Left renal cortex interstitium (tissue), 4 donors: Measurements from ENCODE around the gene PSMA1. TPM values are rescaled to one million over a fixed set of nuclear protein-coding genes. Genes with fewer than 3 reads are reported as not detected.
"Not testable (repeated sequence)": the region's sequence is repeated elsewhere in the genome, so short reads cannot be mapped to it uniquely, and the experiment has no call there.

Experiments used
- DNase-seq, 4 donors: peaks; one replicate each; pipeline ENCODE4 v3.0.0-alpha.2; 2013; ENCODE audit warnings: low read depth in 4 of 4, low spot score in 2 of 4, missing footprints in 1 of 4
- polyA plus RNA-seq, 4 donors: library from polyadenylated mRNA; unstranded; fragments of 120-200 nt; gene quantifications; one replicate each; pipeline ENCODE4 v1.2.1, GENCODE V29; 2013; ENCODE audit not compliant: insufficient read length in 4 of 4

PSMA1 gene
- polyA plus RNA-seq, 4 donors = 162 to 187 (median 172) TPM

DNA sequence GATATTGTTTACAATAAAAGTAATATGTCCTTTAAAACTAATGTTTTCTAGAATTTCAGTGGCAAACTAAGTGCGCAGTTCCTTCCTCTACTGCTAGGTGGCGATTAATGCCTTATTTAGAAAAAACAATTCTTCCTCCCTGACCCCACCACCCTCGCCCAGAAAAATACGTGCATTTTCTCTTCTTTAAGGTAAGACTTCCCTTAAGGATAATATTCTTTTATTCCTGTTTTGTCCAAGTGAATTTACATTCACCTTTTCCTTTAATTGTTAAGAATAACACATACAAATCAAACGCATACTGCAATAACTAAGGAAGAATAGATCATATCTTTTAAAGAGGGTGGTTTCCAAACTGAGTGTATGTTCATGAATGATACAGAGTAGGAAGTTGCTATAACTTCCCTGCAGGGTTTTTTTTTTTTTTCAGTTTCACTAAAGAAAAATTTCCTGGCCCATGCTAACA is 17.0 kb upstream of the PSMA1 start:
- DNase-seq = peak in 2 of 4 donors; percentile 13 to 15

DNA sequence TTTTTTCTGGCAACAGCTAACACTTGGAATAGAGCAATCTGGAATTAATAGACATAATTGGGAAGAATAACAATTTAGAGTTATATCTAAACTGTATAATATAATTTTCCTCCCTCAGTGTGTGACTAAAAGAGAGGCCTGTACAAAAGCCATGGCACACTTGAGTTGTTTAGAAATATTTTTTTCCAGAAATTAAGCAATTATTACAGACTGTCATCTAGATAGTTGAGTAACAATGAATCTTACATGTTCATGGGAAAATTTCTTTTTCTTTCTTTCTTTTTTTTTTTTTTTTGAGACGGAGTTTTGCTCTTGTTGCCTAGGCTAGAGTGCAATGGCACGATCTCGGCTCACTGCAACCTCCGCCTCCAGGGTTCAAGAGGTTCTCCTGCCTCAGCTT is 15.0 kb upstream of the PSMA1 start:
- not testable (repeated sequence) for DNase-seq

DNA sequence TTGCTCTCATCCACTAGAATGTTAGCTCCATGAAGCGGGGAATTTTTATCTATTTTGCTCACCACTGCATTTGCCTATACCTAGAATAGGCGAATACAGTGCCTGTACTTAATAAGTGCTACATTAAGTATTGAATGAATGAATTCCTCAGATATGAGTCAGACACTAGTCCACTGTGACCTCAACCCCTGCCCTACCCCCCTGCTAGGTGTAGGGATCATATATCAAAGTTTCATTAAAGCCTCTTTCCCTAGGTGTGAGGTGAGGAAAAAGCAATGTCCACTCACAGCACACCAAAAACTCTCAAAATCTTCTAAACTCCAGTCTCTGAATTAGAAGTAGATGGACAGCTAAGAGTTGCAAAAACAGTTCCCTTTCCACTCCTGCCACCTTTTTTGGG is 9.8 kb upstream of the PSMA1 start:
- DNase-seq = no peak

DNA sequence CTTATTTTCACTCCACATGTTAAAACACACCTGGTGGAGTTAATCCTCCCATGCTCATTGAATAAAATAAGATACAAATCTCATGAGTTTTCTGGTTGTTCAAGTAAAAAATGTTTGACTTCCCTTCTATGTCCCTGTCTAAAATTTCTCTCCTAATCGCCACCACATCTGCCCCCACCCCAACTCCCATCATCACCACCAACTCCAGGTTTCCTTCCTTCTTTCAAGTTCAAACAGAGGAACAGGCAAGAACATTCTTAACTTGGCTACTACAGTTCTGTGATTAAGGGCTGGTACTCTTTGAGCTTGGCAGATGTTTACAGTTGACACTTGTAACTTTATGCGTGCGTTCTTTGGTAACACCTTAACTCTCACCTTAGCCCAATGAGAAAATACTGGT is 9.1 kb upstream of the PSMA1 start:
- DNase-seq = no peak

DNA sequence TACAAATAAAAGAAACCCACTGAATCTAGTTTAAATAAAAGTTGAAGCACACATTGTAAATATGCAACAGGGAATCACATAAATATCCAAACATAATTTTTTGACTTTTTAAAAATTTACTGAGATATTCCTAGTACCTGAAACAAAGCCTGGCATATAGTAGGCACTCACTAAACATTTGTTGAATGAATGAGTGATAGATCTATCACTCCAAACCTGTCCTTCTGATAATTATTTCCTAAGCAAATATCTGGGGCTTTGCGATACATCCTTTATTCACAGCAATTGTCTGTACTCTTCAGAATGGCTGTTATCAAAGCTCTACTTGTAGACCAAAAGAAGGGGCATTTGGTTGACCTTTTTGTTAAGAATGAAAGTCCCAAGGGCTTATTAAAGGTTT is 2.6 kb upstream of the PSMA1 start:
- DNase-seq = no peak

DNA sequence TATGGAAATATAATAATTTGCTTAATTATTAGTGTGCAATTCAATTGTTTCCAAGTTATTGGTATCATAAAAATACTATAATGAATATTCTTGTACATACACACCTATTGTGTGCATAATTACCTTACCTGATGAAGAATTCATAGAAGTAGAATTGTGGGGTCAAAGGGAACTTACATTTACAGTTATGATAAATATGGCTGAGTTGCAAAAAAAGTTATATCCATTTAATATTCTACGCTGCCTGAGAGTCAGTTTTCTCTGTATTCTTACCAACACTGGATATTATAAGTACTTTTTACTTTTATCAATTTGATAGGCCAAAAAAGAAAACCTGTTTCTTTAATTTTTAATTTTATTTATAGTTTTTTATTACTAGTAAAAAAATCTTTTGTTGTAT is 2.1 kb upstream of the PSMA1 start:
- no peak for DNase-seq

DNA sequence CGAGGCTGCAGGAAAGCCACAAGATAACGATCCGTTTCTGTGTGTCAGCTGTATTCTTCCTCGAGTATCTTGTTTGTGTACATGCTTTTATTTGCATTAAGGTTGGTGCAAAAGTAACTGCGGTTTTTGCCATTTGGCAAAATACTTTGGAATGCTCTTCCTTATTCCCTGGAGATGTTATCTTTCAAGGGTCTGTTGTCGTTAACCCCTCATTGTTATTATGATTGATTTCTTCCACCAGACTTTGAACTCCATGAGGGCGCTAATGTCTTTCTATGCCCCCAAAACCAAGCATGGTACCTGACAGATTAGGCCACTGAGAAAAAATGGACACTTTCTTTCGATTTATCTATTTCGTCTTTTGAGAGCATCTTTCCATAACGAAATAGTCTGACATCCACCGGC is 563 bp upstream of the PSMA1 start:
- DNase-seq = peak in 1 of 4 donors; percentile 28

DNA sequence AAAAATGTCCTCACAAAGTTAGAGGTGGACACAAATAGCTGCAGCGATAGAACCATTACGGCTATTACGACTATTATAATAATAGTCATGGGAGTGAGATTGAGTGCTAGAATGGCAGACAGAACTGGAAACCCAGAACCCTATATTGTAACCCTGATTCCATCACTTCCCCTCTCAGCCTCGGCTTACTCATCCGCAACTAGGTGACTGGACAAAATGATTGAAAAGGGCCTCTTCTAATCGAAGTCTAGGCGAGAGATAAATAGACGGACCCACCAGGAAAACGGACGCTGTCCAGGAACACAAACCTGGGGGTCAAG is 629 bp downstream of the PSMA1 start:
- DNase-seq = peak in 1 of 4 donors; percentile 28

DNA sequence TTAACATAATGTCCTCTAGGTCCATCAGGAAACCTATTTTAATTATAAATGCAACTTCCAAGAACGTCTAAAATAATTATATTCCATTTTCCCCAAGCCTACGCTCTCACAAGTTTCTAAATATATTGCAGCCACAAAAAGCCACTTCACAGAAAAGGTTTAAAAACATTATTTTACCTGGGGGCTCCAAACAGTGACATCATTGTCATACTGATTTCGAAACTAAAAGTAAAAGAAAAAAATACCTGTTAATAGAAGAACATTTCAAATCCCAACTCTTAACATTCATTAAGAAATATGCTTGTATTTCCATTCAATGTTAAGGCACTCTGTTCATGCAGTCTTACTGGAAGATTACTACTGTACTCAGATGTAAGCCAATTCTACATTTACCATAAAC is 1.4 kb downstream of the PSMA1 start:
- DNase-seq = no peak

DNA sequence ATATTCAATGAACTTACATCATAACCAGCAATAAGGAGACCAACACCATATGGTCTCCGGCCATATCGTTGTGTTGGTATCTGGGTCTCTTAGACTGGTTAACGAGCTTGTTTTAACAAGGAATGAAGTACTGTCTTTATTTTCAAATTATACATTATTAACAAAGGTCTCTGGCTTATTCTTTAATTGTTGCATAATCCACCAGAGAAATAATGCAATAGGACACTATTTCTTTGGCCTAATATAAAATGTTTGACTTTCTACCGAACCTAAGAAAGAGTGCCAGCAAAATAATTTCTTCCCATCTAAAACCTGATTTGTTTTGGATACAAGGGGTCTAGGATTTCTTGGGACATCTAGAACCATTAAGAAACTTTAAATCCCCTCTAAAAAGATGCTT is 6.4 kb downstream of the PSMA1 start:
- DNase-seq = no peak

DNA sequence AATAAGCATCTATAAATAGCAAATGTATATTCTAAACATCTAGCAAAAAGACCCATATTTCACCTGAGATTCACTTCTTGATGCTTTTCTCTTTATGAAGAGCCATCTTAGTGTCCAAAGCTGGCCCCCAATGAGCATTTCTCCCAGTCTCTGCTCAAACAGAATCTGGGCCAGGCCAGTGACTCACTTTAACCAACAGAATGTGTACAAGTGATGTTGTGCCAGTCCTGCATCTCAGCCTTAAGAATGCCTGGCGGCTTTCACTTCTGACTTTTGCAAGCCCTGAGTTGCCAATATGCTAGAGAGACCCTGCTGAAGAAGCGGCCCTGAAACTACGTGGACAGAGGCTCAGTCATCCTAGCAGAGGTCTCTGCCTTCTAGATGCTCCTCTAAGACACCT is 13.7 kb downstream of the PSMA1 start:
- DNase-seq = no peak

DNA sequence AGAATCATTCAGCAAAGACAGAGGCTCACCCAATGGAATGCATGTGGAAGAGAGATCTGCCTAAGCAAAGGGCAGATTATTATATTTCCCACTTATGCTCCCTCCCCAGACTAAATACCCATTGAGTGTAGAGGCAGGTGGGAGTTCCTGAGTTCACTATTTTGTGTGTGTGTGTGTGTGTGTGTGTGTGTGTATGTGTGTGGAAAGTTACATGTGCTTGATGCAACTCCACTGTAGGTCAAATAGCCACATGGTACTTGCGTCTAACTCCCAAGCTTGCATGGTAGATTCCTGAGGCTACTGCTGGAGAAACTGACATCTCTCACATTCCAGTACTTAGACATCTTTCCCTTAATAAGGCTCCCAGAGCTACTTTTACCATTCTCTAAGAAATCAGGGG is 17.2 kb downstream of the PSMA1 start:
- no peak for DNase-seq

DNA sequence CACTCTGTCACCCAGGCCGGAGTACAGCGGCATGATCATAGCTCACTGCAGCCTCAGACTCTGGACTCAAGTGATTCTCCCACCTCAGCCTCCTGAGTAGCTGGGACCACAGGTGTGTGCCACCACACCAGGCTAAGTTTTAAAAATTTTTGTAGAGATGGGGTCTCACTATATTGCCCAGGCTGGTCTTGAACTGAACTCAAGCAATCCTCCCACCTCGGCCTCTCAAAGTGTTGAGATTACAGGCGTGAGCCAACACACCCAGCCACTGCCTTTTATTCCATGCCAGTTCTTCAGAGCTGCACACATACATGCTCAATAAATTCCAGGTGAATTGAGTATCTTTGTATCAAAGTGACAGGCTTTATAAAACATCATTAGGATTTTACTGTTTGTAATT is 18.1 kb downstream of the PSMA1 start:
- no peak for DNase-seq

DNA sequence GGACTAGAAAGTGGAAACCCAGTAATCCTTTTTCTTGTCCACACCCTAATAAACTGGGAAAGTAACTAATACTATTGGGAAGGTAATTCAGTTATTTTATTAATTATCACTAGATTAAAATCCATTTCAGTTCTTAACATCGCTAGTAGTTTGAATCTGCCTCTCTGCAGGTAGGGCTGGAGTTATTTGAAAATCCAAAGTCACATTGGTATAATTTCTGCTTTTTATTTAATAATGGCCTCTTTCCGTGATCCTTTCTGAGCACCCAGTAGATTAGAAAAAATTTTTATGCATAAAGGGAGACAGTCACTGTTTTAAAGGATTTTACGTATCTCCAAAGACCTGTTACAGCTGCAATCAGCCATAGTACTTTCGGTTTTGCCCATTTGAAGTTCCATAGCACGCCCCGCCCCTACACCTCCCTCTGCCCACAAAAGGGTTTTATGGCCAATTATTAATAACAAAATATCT is 20.0 kb downstream of the PSMA1 start:
- peak; percentile 30 to 56 (median 40) for DNase-seq

DNA sequence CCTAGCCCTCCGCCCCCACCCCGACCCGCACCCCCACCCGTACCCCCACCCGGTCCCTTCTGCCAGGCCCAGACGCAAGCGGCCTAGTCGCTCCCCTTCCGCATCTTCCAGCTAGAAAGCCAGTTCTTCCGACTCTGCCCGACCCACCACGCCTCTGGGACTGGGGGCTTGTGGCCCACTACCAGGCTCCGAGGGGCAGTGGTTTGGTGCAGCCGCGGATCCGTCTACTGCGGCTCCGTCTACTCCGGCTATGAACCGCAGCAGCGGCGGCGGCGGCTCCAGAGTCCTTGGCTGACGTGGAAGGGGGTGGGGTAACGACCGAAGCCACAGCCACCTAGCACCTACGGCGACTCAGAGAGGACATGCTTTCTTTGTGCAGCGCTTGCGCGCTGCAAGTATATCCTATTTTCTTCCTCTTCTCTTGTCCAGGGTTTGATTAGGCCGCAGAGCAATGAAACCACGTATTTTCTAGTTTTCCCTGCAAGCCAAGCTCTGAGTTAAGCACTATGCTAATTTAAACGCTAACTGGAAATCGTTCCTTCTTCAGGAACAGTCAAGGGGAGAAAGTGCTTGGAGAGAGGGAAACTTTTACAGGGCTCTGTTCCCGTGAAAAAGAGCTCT is 20.5 kb downstream of the PSMA1 start, which contains the start of gene COPB1:
Gene COPB1 (minus strand): TSS at position 252 of the 621 bp plus-strand sequence. CDS start 883 bp downstream, outside the sequence.
- DNase-seq = peak; percentile 84 to 95 (median 94)

DNA sequence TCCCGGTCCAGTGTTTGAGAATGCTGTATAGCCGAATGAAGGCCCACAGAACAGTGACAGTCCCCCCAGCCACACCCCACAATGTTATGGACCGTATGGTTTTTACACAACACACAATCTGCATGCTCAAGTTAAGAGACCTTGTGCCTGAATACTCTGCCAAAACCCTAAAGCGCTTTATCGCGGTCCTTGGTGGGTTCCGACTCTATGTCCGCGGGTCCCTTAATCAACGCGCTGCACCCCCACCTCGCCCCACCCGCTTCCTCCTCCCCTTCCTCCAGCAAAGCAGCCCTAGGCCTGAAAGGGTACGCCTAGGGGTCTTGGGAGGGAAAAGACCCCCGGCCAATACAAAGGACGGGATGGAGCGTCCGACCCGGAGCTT is 21.0 kb downstream of the PSMA1 start:
- DNase-seq = peak; percentile 11 to 31 (median 18)

DNA sequence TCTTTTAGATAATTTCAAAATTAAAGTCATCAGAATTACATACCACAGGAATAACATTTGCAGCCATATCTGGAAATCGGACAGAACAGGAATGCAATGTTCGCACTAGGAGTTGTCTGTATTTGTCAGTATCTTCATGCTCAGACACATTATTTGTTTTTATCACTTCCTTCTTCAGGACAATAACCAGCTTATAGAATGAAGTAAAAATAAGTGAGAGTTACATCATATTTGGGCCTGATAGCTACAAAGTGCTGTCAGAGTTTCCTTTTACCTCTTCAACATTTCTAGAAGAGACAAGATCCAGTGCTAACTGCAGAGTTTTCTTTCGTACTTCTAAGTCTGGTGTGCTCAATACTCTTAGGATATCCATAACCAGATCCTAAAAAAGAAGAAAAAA is 39.5 kb downstream of the PSMA1 start:
- no peak for DNase-seq

DNA sequence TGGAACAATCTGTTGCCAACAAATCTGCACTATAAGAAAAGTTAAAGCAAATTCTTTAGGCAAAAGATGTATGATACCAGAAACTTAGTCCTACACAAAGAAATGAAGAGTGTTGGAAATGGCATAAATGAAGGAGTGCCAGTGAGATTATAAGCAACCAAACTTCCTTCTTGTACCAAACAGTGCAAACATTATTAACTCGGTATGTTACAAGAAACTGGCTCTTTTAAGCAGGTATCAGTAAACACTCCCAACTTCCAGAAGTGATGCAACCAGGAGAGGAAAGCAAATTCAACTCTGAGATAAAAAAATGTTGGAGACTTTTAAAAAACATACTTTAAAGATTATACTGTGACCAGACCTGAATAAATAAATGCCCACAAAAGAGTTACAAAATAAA is 49.1 kb downstream of the PSMA1 start:
- no peak for DNase-seq

DNA sequence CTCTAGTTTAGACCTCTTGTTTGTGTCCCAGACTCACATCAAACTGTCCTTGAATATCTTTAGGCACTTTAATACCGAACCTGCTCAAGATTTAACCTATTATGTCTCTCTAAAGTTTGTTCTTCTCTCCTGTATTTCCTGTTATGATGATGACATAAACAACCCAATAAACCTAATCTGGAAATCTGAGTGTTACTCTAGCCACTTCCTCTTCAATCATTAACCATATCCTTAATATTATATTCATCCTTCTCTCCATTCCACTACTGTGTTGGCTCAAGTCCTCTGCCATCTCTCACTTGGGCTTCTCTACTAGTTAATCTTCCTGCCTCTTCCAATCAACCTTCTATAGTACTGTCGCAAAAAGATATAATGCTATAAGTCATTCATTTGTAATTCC is 56.6 kb downstream of the PSMA1 start:
- no peak for DNase-seq

DNA sequence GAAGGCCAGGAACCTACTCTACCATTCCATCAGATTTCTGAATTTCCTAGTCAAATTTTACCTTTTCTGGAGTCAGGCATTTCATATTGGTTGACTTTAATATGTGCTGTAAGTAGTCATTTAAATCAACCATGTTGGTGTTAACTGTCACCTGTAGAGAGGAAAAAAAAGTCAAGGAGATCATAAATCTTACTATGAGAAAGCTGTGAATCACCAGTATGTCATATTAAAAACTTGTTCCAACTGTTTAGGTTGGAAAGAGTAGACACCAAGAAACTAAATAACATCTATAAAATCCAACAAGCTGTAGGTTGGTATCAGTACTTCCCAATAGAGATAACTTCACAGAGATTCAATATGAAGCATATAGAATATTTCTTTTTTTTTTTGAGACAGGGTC is 60.0 kb downstream of the PSMA1 start:
- no peak for DNase-seq

DNA sequence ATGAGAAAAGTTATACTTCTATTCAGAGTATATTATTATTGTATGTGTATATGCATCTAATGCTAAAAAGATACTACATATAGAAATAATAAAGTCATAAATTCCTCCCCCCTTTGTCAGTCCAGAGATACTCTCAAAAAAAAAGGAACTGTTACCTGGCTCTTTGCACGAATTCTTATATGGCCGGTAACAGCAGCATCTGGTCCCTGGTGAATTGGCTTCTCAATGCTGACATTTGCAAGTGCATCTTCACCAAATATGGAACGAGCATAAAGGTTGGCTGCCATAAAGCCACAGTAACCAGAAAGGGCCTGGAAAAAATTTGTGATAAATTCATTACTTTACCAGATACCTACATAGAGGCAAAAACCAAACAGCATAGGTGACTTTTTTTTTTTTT is 61.8 kb downstream of the PSMA1 start:
- DNase-seq = no peak

DNA sequence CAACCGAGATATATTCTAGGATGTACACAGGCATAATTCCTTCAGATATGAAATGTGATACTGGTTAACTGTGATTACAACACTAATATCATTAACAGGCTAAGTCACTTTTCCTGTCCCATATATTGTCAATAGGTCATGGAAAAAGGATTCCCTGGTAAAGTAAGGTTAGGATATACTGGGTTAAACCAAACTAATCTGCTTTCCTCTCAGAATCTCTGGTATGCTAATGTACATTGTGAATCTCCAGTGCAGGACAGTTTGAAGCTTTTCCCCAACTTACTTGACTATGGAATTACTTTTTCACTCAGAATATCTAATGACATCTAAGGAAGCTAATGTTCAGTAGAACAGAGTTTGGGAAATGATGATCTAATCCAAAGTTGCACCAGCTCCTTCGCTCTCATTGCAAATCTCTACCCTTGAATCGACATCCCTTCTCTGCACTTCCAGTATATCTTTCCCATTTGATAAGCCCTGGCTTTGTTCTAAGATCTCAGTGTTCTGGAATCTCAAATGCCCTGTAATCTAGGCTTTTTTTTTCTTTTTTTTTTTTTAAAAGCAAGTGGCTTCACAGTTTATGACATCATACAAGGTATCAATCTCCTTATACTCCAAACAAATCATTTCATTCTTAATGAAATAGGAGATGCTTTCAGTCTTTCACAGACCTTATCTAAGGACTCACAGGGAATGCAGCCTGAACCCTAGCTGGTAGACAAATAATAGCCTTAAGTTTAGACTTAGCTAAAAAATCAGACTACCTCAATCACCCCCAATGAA is 64.3 kb downstream of the PSMA1 start:
- no peak for DNase-seq
